ENCODE data around the gene UFSP1. TPM values are rescaled to one million over a fixed set of nuclear protein-coding genes. Genes with fewer than 3 reads are reported as not detected.

The UFSP1 gene
- polyA plus RNA-seq, 1 donor from 2014 or later = 2.4 TPM

- Histone ChIP-seq H2AFZ (ENCODE audit: low read depth, low read length) (no peak overlapping the region), H3K9me3 (ENCODE audit: low read length) (no peaks in the 10 kb centered on the region), H3K27me3 (ENCODE audit: insufficient read depth, low read depth, low read length) (peaks cover under 1% of the 10 kb centered on the region), H3K9ac (ENCODE audit: low read length) (no peak overlapping the region), H3K9me2 (ENCODE audit: insufficient read depth, low read length) (no peaks in the 10 kb centered on the region), H4K20me1 (ENCODE audit: insufficient read depth) (no peaks in the 10 kb centered on the region), H3K36me3 (ENCODE audit: insufficient read depth, low read length) (peaks cover 18% of the 10 kb centered on the region), H3F3A (ENCODE audit: insufficient read depth, low read length, poor library complexity, severe bottlenecking) (no peaks in the 10 kb centered on the region), H3K79me2 (replicated peaks; ENCODE audit: insufficient read depth, low read length) (peaks cover 5% of the 10 kb centered on the region), H3K4me2 (ENCODE audit: low read length) (no peak overlapping the region), H3K27ac (ENCODE audit: low read length) (no peak overlapping the region), H3K4me3 (ENCODE audit: low read length) (no peak overlapping the region)
- no peak for TF ChIP-seq EZH2 (IDR thresholded peaks at IDR 0.05; ENCODE audit: borderline replicate concordance, insufficient read depth, low read length, poor library complexity, severe bottlenecking)
- no peak for TF ChIP-seq MXI1 (conservative IDR thresholded peaks at IDR 0.05; ENCODE audit: poor library complexity, severe bottlenecking)
- TF ChIP-seq EP300 (conservative IDR thresholded peaks at IDR 0.05; ENCODE audit: poor library complexity, severe bottlenecking) = no peak
- no peak for TF ChIP-seq RAD21 (conservative IDR thresholded peaks at IDR 0.05)
- TF ChIP-seq REST (IDR thresholded peaks at IDR 0.05; ENCODE audit: borderline replicate concordance) = no peak
- no peak for TF ChIP-seq SMC3 (conservative IDR thresholded peaks at IDR 0.05; ENCODE audit: poor library complexity)
- no peak for TF ChIP-seq TAF1 (IDR thresholded peaks at IDR 0.05; ENCODE audit: low read depth)
- TF ChIP-seq CTCF (IDR thresholded peaks at IDR 0.05; ENCODE audit: poor library complexity, severe bottlenecking) = no peak
- no peak for TF ChIP-seq POLR2AphosphoS5 (IDR thresholded peaks at IDR 0.05)
These were observed 3.9 kb downstream of the UFSP1 start for GRCh38 chr7:100885440-100886141.

GRCh38 chr7:100884736-100885439, 4.6 kb downstream of the UFSP1 start:
- Histone ChIP-seq H3F3A (ENCODE audit: insufficient read depth, low read length, poor library complexity, severe bottlenecking) (no peaks in the 10 kb centered on the region), H3K9ac (ENCODE audit: low read length) (no peak overlapping the region), H4K20me1 (ENCODE audit: insufficient read depth) (peaks cover 3% of the 10 kb centered on the region), H3K27me3 (ENCODE audit: insufficient read depth, low read depth, low read length) (no peaks in the 10 kb centered on the region), H2AFZ (ENCODE audit: low read depth, low read length) (no peak overlapping the region), H3K36me3 (ENCODE audit: insufficient read depth, low read length) (peaks cover 18% of the 10 kb centered on the region), H3K4me2 (ENCODE audit: low read length) (no peak overlapping the region), H3K9me2 (ENCODE audit: insufficient read depth, low read length) (no peaks in the 10 kb centered on the region), H3K4me3 (ENCODE audit: low read length) (no peak overlapping the region), H3K9me3 (ENCODE audit: low read length) (no peaks in the 10 kb centered on the region), H3K79me2 (replicated peaks; ENCODE audit: insufficient read depth, low read length) (peaks cover 9% of the 10 kb centered on the region), H3K27ac (ENCODE audit: low read length) (no peak overlapping the region)
- no peak for TF ChIP-seq EZH2 (IDR thresholded peaks at IDR 0.05; ENCODE audit: borderline replicate concordance, insufficient read depth, low read length, poor library complexity, severe bottlenecking)
- no peak for TF ChIP-seq POLR2AphosphoS5 (IDR thresholded peaks at IDR 0.05)
- TF ChIP-seq EP300 (conservative IDR thresholded peaks at IDR 0.05; ENCODE audit: poor library complexity, severe bottlenecking) = no peak
- no peak for TF ChIP-seq SMC3 (conservative IDR thresholded peaks at IDR 0.05; ENCODE audit: poor library complexity)
- TF ChIP-seq RAD21 (conservative IDR thresholded peaks at IDR 0.05) = no peak
- TF ChIP-seq TAF1 (IDR thresholded peaks at IDR 0.05; ENCODE audit: low read depth) = no peak
- TF ChIP-seq CTCF (IDR thresholded peaks at IDR 0.05; ENCODE audit: poor library complexity, severe bottlenecking) = no peak
- no peak for TF ChIP-seq REST (IDR thresholded peaks at IDR 0.05; ENCODE audit: borderline replicate concordance)
- no peak for TF ChIP-seq MXI1 (conservative IDR thresholded peaks at IDR 0.05; ENCODE audit: poor library complexity, severe bottlenecking)
